ENCODE results near the gene RBPJ.

RBPJ gene

GRCh38 chr4:26459756-26460530 lies 139.1 kb downstream of the RBPJ start:
- DNase-seq (ENCODE audit: low spot score) = peak; percentile 45

- DNase-seq (ENCODE audit: low spot score) = no peak
Observed at GRCh38 chr4:26462874-26463273, 142.1 kb downstream of the RBPJ start.

- no peak for DNase-seq (ENCODE audit: low spot score)
Observed at GRCh38 chr4:26463386-26463785, 142.6 kb downstream of the RBPJ start.

- no peak for DNase-seq (ENCODE audit: low spot score)
Observed at GRCh38 chr4:26464420-26465095, 143.7 kb downstream of the RBPJ start.

GRCh38 chr4:26466578-26467270 lies 145.9 kb downstream of the RBPJ start:
- DNase-seq (ENCODE audit: low spot score) = no peak

- no peak for DNase-seq (ENCODE audit: low spot score)
Observed at GRCh38 chr4:26467724-26468123, 146.9 kb downstream of the RBPJ start.

GRCh38 chr4:26468283-26468949 lies 147.6 kb downstream of the RBPJ start:
- no peak for DNase-seq (ENCODE audit: low spot score)

- no peak for DNase-seq (ENCODE audit: low spot score)
Observed at GRCh38 chr4:26468977-26469376, 148.2 kb downstream of the RBPJ start.

- DNase-seq (ENCODE audit: low spot score) = no peak
Observed at GRCh38 chr4:26471890-26472289, 151.1 kb downstream of the RBPJ start.

GRCh38 chr4:26473893-26474292 lies 153.1 kb downstream of the RBPJ start:
- no peak for DNase-seq (ENCODE audit: low spot score)

- no peak for DNase-seq (ENCODE audit: low spot score)
Observed at GRCh38 chr4:26474551-26474950, 153.7 kb downstream of the RBPJ start.

GRCh38 chr4:26475716-26476115 lies 154.9 kb downstream of the RBPJ start:
- DNase-seq (ENCODE audit: low spot score) = no peak

- no peak for DNase-seq (ENCODE audit: low spot score)
Observed at GRCh38 chr4:26476545-26476944, 155.7 kb downstream of the RBPJ start.

GRCh38 chr4:26478330-26478729 lies 157.5 kb downstream of the RBPJ start:
- DNase-seq (ENCODE audit: low spot score) = no peak

- DNase-seq (ENCODE audit: low spot score) = no peak
Observed at GRCh38 chr4:26482508-26483462, 162.0 kb downstream of the RBPJ start.

- peak; percentile 21 for DNase-seq (ENCODE audit: low spot score)
Observed at GRCh38 chr4:26484032-26484515, 163.3 kb downstream of the RBPJ start.

GRCh38 chr4:26484516-26484915 lies 163.7 kb downstream of the RBPJ start:
- DNase-seq (ENCODE audit: low spot score) = no peak

Data from AG08395 (cell line).